HL-60/S4 treated with phorbol 12-myristate 13-acetate at 8.2 ng/mL for 4 days and 3 days (cell line): ENCODE data around the gene UNC13D.
"Not testable (repeated sequence)": the region's sequence is repeated elsewhere in the genome, so short reads cannot be mapped to it uniquely, and the experiment has no call there.

Source experiments
- in situ Hi-C: fragments of 300-500 bp; cut with MboI; formaldehyde crosslinking; loops from 2 replicates; pipeline ENCODE4 v1.15.0; 2022; ENCODE audit warnings: low sequenced_read_pairs

The UNC13D gene

GRCh38 chr17:75843577-75844529, at the start of gene UNC13D:
UNC13D (minus strand) TSS chr17:75844404; CDS start chr17:75844337, 67 bp downstream.
- in situ Hi-C loops, result no loop called here

- in situ Hi-C loops, result no loop called here
These were observed 49.3 kb upstream of the UNC13D start for GRCh38 chr17:75893305-75894048.

- in situ Hi-C loops, result no loop called here
These were observed 48.5 kb upstream of the UNC13D start for GRCh38 chr17:75892556-75893224.

GRCh38 chr17:75891605-75892555, 47.7 kb upstream of the UNC13D start:
- in situ Hi-C loops, result no loop called here

- in situ Hi-C loops, result no loop called here
These were observed 46.9 kb upstream of the UNC13D start for GRCh38 chr17:75891022-75891604.

- in situ Hi-C loops, result no loop called here
These were observed 45.2 kb upstream of the UNC13D start for GRCh38 chr17:75889454-75889853.

- in situ Hi-C loops, result no loop called here
These were observed 44.3 kb upstream of the UNC13D start for GRCh38 chr17:75888484-75888883.

GRCh38 chr17:75885860-75886259, 41.7 kb upstream of the UNC13D start:
- in situ Hi-C loops, result not testable (repeated sequence)

- in situ Hi-C loops, result no loop called here
These were observed 41.2 kb upstream of the UNC13D start for GRCh38 chr17:75885431-75885830.

GRCh38 chr17:75881678-75882454, 37.7 kb upstream of the UNC13D start:
- in situ Hi-C loops, result no loop called here

GRCh38 chr17:75880266-75880665, 36.1 kb upstream of the UNC13D start:
- in situ Hi-C loops, result no loop called here

GRCh38 chr17:75878174-75878998, 34.2 kb upstream of the UNC13D start, which contains the start of gene TRIM47:
TRIM47 (minus strand) TSS chr17:75878581; CDS start chr17:75878548, 33 bp downstream.
- in situ Hi-C loops, result no loop called here

- in situ Hi-C loops, result no loop called here
These were observed 33.6 kb upstream of the UNC13D start for GRCh38 chr17:75877752-75878173.

GRCh38 chr17:75876938-75877751, 32.9 kb upstream of the UNC13D start:
- in situ Hi-C loops, result no loop called here

GRCh38 chr17:75876190-75876937, 32.2 kb upstream of the UNC13D start:
- in situ Hi-C loops, result no loop called here

GRCh38 chr17:75875940-75876189, 31.7 kb upstream of the UNC13D start:
- in situ Hi-C loops, result no loop called here
